Measurements from ENCODE around the gene WBP1.

Gene WBP1

GRCh38 chr2:74502720-74503505, 44.7 kb downstream of the WBP1 start:
- DNase-seq (ENCODE audit: low read depth) = peak; percentile 77
- peak overlapping the region; percentile 55 for H3K4me3 ChIP-seq (ENCODE audit: low read length)
- TF ChIP-seq, protein P1, sequence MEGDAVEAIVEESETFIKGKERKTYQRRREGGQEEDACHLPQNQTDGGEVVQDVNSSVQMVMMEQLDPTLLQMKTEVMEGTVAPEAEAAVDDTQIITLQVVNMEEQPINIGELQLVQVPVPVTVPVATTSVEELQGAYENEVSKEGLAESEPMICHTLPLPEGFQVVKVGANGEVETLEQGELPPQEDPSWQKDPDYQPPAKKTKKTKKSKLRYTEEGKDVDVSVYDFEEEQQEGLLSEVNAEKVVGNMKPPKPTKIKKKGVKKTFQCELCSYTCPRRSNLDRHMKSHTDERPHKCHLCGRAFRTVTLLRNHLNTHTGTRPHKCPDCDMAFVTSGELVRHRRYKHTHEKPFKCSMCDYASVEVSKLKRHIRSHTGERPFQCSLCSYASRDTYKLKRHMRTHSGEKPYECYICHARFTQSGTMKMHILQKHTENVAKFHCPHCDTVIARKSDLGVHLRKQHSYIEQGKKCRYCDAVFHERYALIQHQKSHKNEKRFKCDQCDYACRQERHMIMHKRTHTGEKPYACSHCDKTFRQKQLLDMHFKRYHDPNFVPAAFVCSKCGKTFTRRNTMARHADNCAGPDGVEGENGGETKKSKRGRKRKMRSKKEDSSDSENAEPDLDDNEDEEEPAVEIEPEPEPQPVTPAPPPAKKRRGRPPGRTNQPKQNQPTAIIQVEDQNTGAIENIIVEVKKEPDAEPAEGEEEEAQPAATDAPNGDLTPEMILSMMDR (IDR thresholded peaks at IDR 0.05; ENCODE audit: insufficient read depth, low read depth, low read length, missing control alignments) = peak; percentile 26

- no peak for DNase-seq (ENCODE audit: low read depth)
- peak overlapping the region; percentile 55 for H3K4me3 ChIP-seq (ENCODE audit: low read length)
- TF ChIP-seq, protein P1 (IDR thresholded peaks at IDR 0.05; ENCODE audit: insufficient read depth, low read depth, low read length, missing control alignments) = no peak
These were observed 45.6 kb downstream of the WBP1 start for GRCh38 chr2:74503506-74504475.

GRCh38 chr2:74504591-74504990, 46.4 kb downstream of the WBP1 start:
- no peak overlapping the region for H3K4me3 ChIP-seq (ENCODE audit: low read length)
- no peak for DNase-seq (ENCODE audit: low read depth)
- TF ChIP-seq, protein P1 (IDR thresholded peaks at IDR 0.05; ENCODE audit: insufficient read depth, low read depth, low read length, missing control alignments) = no peak

DNA sequence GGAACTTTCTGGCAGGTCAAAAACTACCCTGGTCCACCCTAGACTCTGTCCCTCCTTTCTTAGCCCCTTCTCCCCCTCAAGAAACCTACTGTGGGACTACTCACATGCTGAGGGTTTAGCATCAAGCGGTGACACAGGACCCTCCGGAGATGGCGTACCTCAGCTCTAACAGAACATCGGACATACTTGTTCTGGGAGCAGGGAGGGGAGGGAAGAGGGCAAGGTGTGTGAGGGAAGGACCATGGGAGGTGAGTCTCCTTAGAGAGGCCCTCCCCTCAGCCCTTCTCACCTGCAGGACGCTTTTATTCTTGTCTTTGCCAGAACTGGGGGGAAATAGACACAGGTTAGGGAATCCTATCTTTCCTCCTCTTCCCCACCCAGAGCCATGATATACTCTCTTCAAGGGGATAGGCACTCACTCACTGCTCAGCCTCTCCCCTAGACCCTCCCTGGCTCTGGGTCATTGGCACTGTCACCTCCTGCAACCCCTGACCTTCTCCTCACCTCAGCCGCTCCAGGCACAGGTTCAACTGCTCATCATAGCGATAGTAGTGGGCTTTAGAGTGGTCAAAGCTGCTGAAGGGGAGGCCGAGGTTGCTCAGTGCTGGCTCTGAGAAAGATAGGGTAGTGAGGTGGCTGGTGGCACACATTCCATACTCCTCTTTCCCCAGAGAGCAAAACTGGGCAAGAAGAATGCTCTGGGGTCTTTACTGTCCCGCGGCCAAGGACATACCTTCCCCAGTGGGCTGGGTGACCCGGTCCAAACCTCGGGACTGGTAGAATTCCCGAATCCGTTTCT, 47.4 kb downstream of the WBP1 start:
- TF ChIP-seq, protein P1 (IDR thresholded peaks at IDR 0.05; ENCODE audit: insufficient read depth, low read depth, low read length, missing control alignments) = no peak
- no peak for DNase-seq (ENCODE audit: low read depth)
- H3K4me3 ChIP-seq (ENCODE audit: low read length) = peak overlapping the region; percentile 18

DNA sequence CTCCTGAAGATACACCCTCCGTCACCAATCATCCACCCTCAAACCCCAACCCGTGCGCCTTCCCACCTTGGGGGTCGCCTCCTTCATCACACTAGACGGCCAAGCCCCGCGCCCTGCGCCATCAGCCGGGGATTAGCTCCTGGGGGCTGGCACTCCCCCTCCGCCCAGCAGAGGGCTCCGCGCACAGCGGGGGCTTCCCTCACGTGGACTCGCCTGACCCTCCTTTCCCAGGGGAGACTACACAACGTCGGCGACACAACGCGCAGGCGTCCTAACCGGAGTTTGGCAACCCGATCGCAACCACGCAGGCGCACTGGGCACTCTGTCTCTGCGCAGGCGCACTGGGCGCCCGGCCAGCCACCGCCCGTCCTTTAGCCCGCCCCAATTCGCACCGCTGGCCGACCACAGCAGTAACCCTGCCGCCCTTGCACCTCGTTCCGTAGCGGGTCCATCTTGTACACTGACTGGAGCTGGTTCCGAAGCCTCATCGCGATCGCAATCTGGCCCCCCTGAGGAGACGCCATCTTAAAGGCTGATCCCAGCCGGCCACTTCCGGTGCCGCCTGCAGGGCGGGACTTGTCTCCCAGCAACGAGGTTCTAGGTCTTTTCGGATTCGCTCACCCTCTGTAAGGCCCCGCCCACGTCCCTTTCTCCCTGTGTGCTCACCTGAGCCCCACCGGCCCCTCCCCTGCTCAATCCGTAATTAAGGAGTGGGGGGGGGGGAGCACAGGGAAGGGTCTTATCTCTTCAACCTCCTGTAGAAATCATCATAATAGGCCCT, 49.1 kb downstream of the WBP1 start, which contains the start of gene PCGF1:
PCGF1 (minus strand) TSS at position 551 of the 781 bp plus-strand sequence; CDS start at position 524, 27 bp downstream.
- H3K4me3 ChIP-seq (ENCODE audit: low read length) = peak within 1 kb of the TSS; percentile 97
- TF ChIP-seq, protein P1 (IDR thresholded peaks at IDR 0.05; ENCODE audit: insufficient read depth, low read depth, low read length, missing control alignments) = no peak
- peak; percentile 99 for DNase-seq (ENCODE audit: low read depth)

Measured in epithelial cell of esophagus (primary cell).